Stimulated activated CD8-positive, alpha-beta memory T cell treated with anti-CD3 and anti-CD28 coated beads, Interleukin-4, amount 100 ng/mL, for 48 hours (primary cell): ENCODE data around the gene KDM4C.

Source experiments
- DNase-seq: peaks from one replicate; pipeline ENCODE4 v3.0.0-alpha.2; 2020

The KDM4C gene

DNA sequence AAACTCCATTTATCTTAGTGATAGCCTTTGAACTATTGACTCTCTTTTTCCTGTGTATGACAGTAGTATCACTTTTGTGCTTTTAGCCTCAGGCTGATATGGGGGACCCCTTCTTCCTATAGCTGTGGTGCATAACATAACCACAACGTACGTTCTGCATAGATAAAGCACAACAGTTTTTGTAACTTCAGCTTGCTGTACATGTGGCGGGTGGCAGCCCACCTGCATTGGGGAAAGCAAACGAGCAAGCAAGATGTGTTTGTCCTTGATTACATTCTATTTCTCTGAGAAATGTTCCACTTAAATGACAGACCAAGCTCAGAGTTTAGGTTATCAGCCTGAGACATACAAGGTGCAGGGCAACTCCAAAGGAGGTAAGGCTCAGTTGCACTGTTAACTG lies 309.4 kb downstream of the KDM4C start:
- DNase-seq, result no peak

DNA sequence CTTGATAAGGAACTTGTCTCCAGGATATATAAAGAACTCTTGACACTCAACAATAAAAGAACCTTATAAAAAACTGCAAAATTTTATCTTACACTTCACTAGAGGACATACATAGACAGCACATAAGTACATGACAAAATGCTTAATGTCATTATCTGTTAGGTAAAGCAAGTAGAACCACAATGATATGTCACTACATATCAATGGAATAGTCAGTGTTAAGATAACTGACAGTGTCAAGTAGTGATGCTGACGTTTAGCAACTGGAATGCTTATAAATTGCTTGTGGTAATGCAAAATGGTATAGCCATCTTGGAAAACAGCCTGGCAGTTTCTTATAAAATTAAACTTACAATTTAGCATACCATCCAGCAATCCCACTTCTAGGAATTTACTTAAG lies 314.1 kb downstream of the KDM4C start:
- no peak for DNase-seq

GRCh38 chr9:7073706-7074105 lies 315.9 kb downstream of the KDM4C start:
- no peak for DNase-seq

DNA sequence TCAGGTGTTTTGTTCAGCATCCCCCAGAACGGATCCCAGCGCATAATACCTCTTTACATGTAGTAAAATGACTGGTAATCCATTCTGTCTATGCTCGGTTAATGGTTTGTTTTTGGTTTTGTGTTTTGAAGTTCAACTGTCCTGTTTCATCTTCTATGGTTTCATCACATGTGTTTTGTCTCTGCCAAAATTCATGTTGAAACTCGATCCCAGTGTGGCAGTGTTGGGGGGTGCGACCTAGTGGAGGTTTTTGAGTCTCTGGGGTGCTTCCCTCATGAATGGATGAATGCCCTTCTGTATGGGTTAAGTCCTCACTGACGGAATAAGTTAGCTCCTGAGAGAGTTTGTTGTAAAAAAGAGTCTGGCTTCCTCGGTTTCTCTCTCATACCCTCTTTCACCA lies 317.4 kb downstream of the KDM4C start:
- DNase-seq, result no peak

DNA sequence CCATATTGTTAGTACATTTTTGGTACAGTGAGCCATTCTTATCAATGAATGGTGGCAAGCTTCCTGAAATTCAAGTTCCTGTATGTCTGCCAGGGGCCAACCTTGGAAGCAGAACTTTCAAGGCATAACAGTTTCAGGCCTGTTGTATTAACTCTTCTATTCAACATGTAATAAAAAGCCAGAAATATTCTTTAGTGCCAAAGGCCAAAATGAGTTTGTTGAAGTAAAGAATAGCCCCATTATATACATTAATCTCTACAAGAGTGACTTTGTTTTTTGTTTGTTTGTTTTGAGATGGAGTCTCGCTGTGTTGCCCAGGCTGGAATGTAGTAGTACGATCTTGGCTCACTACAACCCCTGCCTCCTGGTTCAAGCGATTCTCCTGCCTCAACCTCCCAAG lies 321.3 kb downstream of the KDM4C start:
- DNase-seq, result no peak

- DNase-seq, result no peak
These were observed 323.4 kb downstream of the KDM4C start for GRCh38 chr9:7081065-7081600.

- no peak for DNase-seq
These were observed 325.4 kb downstream of the KDM4C start for GRCh38 chr9:7083192-7083591.

- no peak for DNase-seq
These were observed 327.6 kb downstream of the KDM4C start for GRCh38 chr9:7085357-7085756.

- DNase-seq, result no peak
These were observed 328.6 kb downstream of the KDM4C start for GRCh38 chr9:7086389-7086788.

GRCh38 chr9:7088611-7089010 lies 330.8 kb downstream of the KDM4C start:
- no peak for DNase-seq

- no peak for DNase-seq
These were observed 331.8 kb downstream of the KDM4C start for GRCh38 chr9:7089406-7090193.

- no peak for DNase-seq
These were observed 335.3 kb downstream of the KDM4C start for GRCh38 chr9:7093040-7093439.

DNA sequence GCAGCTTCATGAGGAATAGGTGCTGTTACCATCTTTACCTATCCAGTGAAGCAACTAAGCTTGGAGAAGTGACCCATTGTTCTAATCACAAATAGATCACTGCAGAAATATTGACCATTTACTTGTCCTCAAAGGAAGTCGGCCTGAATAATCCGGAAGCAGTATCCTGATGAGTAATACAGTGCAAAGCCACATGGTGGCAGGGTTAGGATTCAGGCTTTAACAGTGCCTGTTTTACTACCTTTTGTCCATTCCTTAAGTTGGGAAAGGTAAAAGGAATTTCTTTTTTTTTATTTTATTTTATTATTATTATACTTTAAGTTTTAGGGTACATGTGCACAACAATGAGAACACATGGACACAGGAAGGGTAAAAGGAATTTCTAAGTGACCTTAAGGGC lies 336.3 kb downstream of the KDM4C start:
- DNase-seq, result no peak

DNA sequence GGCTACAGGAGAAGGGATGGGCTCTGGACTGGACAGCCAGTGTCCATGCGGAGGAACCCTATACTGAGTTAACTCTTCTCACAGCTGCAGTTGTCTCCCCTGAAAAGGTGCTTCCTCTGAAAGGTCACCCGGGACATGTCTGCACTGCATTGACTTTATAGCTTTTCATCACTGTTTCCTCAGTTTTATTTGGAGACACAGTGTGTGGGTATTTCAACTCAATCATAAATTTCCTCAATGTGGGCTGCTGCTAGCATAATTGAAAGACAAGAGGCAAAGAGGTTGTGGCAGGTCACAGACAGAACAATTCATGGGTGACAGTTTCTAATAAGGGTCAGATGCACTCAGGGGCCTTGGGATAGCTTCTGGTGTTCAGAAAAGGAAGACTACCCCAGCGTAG lies 336.8 kb downstream of the KDM4C start:
- no peak for DNase-seq

DNA sequence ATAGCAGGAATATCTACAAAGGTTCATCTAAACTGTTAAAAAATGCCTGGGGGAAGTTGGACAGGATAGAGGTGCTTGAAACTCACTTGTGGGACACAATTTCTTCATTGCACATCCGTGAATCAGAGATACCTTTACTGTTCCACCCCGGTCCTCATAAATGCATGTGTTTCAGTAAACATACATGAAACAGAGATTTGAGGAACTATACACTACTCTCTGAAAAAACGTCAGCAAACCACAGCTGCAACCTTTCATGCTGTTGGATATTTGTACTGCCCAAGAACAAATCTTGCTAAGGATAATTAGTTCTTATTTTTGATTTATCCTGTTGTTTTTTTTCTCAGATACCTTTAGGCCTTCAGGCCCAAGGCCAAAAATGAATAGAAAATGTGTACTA lies 337.3 kb downstream of the KDM4C start:
- DNase-seq, result no peak

DNA sequence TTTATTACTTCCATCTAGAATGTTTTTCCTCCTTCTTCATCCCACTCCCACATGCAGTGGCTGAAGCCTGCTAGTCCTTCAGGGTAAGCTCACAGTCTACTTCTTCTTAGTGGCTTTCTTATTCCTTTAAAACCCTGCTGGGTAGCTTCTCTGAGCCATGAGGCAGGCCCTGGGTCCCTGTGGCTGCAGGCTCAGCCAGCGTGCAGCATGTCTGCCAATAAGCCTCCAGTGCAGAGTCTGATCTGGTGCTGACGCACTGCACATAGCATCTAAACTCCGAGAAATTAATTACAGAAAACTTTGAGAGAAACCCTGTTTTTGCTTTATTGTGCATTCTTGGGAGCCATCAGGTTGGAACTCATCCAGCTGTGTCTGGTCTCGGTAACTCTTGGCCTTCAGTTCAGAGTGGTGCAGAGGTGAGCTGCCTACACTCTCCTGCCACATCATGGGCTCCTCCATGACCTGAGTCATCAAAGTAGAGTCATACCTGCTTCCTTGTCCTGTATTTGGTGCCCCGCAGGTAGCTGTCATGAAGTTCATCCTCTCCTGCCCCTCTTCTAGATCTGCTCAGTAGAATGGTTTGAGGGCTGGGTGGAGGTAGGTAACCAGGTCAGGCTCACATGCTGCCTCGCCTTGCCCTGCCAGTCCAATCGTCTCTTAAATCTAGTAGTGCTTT lies 339.4 kb downstream of the KDM4C start:
- no peak for DNase-seq

DNA sequence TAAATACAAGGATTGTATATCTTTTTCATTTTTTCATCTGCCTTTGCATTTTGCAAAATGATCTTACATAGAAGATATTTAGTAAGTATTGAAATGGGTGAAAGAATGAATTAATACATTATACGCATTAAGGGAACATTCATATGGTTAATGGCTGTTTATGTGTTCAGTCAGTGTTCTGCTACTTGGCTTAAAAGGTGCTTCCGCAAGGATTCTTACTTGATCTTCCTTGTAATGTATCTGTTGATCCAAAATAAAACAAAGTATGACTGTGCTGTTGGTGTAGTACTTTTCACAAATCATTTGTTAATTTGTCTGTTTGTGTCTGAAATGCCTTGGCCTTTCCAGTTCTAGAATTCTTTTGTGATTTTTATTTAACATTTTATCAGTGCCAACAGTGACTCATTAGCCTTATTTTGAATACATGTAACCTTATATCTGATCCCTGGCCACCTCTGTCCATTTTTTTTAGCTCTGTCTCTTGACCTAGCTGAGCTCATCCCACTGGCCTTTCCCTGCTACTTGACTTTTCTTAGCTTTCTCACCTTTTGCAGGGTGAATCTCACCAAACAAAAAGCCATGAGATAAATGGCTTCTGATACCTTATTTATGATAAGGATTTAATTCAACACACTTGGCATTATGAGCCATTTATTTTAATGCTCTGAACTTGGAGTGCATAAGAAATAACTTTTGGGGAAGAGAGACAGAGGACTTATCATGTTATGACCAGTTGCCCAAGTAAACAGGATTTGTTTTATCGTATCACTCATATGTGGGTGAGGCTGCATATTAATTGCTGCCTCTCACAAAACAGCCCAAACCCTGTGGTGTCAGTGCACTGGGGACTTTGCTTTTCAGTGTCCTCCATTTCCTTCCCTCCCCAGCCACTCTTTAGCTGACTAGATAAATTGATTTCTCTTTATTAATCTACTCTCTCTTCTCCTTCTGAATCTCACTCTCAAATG lies 340.3 kb downstream of the KDM4C start:
- DNase-seq, result no peak

DNA sequence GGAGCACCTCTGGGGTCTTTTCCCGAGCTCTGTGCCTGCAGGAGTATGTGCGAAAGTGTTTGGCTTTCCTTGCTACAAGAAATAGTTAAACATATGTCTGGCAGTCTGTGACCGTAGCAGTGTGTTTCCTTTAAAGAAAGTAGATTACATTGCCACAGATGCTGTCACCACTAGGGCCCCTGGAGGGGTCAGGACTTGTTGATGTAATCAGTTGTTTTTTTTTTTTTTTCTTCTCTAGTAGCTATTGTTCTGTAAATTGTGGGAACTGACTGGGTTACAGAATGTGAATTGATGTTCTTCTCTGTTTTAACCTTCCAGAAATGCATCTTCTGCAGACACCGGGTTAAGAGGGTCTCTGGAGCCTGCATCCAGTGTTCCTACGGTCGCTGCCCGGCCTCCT lies 345.6 kb downstream of the KDM4C start:
- no peak for DNase-seq

- no peak for DNase-seq
These were observed 346.0 kb downstream of the KDM4C start for GRCh38 chr9:7103771-7104170.

GRCh38 chr9:7104625-7105024 lies 346.9 kb downstream of the KDM4C start:
- no peak for DNase-seq

- no peak for DNase-seq
These were observed 347.3 kb downstream of the KDM4C start for GRCh38 chr9:7105095-7105494.

DNA sequence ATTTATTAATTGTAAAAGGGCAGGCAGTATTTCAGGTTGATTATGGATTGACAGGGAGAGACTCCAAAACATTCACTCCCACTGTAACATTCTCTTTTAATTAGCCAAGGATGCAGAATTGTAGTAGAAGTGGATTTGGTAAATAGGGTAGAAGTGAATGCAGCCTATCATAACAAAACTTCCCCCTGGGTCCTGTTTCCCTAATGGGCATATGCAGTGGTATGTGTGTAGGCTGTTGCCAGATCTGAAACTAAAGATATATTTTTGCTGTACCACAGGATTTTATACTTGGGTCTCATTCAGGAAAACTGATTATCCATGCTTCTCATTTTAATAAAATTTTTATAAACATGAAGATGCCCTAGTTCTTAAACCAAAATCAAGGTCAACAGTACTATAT lies 351.2 kb downstream of the KDM4C start:
- DNase-seq, result no peak

DNA sequence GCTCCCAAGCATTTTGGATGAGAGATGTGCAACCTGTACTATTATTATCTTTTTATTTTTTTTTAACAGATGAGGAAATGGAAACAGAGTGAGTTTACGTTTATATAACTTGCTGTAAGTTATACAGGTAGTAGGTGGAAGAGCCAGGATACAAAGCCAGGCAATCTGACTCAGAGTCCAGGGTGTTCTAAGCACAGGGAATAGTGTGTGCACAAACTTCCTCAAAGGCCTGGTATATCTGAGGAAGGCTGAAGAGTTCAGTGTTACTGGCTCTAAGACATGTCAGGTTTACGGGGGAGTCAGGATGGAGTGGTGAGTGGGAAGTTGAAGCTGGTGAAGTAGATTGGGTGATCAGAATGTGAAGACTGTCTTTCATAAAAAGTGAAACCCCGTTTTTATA lies 353.6 kb downstream of the KDM4C start:
- DNase-seq, result no peak
